Tibial nerve (tissue), 4 donors: Measurements from ENCODE around the gene SPAG9.

Experiments used
- EP300 ChIP-seq, 2 donors: sonication (generic); formaldehyde crosslinking; IDR thresholded peaks; one replicate each; pipeline ENCODE4 v1.6.1; 2017; ENCODE audit warnings: antibody characterized with exemption in 2 of 2, mild to moderate bottlenecking in 1 of 2
- POLR2A ChIP-seq, 2 donors: fragments of 450-650 bp; IDR thresholded peaks; one replicate each; pipeline ENCODE4 v1.6.1; 2017; ENCODE audit warnings: antibody characterized with exemption in 2 of 2, mild to moderate bottlenecking in 2 of 2, moderate library complexity in 2 of 2
- TF ChIP-seq, protein P1 (sequence below), 5 experiments: fragments of 200-600 bp in 3 of 5; fragments of 450-650 bp in 2 of 5; sonication (generic) in 3 of 5; IDR thresholded peaks; one replicate each; pipeline ENCODE4 v1.5.1; 2016 to 2019; ENCODE audit warnings: antibody characterized with exemption in 5 of 5, mild to moderate bottlenecking in 3 of 5, moderate library complexity in 2 of 5

DNA sequence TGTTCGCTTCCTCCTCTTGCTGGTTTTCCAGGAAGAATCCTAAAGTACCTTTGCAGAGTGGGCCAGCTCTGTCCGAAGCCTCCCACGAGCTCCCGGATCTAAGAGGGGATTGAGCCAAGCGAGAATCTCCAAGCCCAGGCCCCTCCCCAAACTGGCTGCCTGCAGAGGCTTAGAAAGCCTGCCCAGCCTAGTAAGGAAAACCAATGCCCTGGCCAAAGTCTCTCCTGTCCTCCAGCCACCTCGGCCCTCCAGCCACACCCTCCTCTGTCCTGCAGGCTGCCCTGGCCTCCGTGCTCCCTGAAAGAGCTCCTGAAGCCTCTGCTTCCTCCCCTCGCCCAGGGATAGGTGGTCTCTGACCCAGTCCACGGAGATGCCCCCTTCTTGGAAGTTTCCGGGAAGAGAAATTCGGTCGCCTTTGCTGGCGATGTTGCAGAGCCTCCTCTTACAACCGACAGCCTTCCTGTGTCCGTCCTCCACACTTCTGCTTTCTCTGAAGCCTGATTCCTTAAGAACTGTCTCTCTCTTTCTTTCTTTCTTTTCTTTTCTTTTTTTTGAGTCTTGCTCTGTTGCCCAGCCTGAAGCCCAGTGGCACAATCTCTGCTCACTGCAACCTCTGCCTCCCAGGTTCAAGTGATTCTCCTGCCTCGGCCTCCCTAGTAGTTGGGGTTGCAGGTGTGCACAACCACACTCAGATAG, 199.6 kb downstream of the SPAG9 start:
- TF ChIP-seq, protein P1, sequence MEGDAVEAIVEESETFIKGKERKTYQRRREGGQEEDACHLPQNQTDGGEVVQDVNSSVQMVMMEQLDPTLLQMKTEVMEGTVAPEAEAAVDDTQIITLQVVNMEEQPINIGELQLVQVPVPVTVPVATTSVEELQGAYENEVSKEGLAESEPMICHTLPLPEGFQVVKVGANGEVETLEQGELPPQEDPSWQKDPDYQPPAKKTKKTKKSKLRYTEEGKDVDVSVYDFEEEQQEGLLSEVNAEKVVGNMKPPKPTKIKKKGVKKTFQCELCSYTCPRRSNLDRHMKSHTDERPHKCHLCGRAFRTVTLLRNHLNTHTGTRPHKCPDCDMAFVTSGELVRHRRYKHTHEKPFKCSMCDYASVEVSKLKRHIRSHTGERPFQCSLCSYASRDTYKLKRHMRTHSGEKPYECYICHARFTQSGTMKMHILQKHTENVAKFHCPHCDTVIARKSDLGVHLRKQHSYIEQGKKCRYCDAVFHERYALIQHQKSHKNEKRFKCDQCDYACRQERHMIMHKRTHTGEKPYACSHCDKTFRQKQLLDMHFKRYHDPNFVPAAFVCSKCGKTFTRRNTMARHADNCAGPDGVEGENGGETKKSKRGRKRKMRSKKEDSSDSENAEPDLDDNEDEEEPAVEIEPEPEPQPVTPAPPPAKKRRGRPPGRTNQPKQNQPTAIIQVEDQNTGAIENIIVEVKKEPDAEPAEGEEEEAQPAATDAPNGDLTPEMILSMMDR (IDR thresholded peaks at IDR 0.05): no peak
- TF ChIP-seq EP300 (IDR thresholded peaks at IDR 0.05) (no peak), POLR2A (IDR thresholded peaks at IDR 0.05) (no peak)
